Heart right ventricle (tissue), 16 donors: Measurements from ENCODE around the gene IPCEF1. TPM values are rescaled to one million over a fixed set of nuclear protein-coding genes. Genes with fewer than 3 reads are reported as not detected.
A peak's percentile ranks its signal among the peaks of the same experiment; 100 is the strongest.

Experiments
- ATAC-seq, 8 donors: fragments of 200-7000 bp; cut with Tn5 transposase; one replicate each; pipeline ENCODE4 v1.9.1; 2020; ENCODE audit warnings: mild to moderate bottlenecking in 8 of 8, moderate library complexity in 8 of 8, moderate number of reproducible peaks in 1 of 8
- DNase-seq, 2 donors: peaks; one replicate each; pipeline ENCODE4 v3.0.0-alpha.2; 2020
- H3K27ac ChIP-seq, 10 donors: fragments of 200-600 bp; sonication (generic) in 2 of 10; one replicate each; pipeline versions ENCODE4 v1.5.0 to v1.8.0; 2020 to 2022; ENCODE audit warnings: mild to moderate bottlenecking in 3 of 10
- H3K27me3 ChIP-seq, 7 donors: fragments of 200-600 bp; one replicate each; pipeline ENCODE4 v1.8.0; 2021 to 2022; ENCODE audit warnings: mild to moderate bottlenecking in 2 of 7
- H3K36me3 ChIP-seq, 9 donors: fragments of 200-600 bp; sonication (generic) in 1 of 9; one replicate each; pipeline versions ENCODE4 v1.5.0 to v1.8.0; 2020 to 2022; ENCODE audit warnings: mild to moderate bottlenecking in 2 of 9
- H3K4me1 ChIP-seq, 9 donors: fragments of 200-600 bp; sonication (generic) in 1 of 9; one replicate each; pipeline versions ENCODE4 v1.5.0 to v1.8.0; 2020 to 2022; ENCODE audit warnings: mild to moderate bottlenecking in 4 of 9
- H3K4me3 ChIP-seq, 10 donors: fragments of 200-600 bp; sonication (generic) in 2 of 10; one replicate each; pipeline versions ENCODE4 v1.5.0 to v1.8.0; 2020 to 2022; ENCODE audit warnings: mild to moderate bottlenecking in 7 of 10, moderate library complexity in 2 of 10
- H3K9me3 ChIP-seq, 11 donors: fragments of 200-600 bp in 10 of 11; sonication (generic) in 2 of 11; one replicate each; pipeline versions ENCODE4 v1.5.0 to v1.8.0; 2013 to 2022; ENCODE audit warnings: mild to moderate bottlenecking in 2 of 11, control low read depth in 1 of 11, moderate library complexity in 1 of 11
- CTCF ChIP-seq, 9 donors: fragments of 200-600 bp; sonication (generic) in 2 of 9; IDR thresholded peaks; one replicate each; pipeline versions ENCODE4 v1.5.0 to v1.8.0; 2021 to 2022; ENCODE audit warnings: antibody characterized with exemption in 9 of 9, mild to moderate bottlenecking in 5 of 9, moderate library complexity in 1 of 9
- WGBS, 2 donors: extraction: QIAGEN DNeasy Blood & Tissue Kit; methylation state at CpG; one replicate each; pipeline ENCODE4 v1.1.7; 2013; ENCODE audit warnings: inconsistent platforms in 1 of 2; 5-methylcytosine and 5-hydroxymethylcytosine counted together
- intact Hi-C, 10 donors: fragments of 100-400 bp; cut with DNase I; formaldehyde crosslinking; loops; one replicate each; pipeline versions ENCODE4 v1.11.1 to v1.14.2; 2022
- polyA plus RNA-seq, 2 donors: library from polyadenylated mRNA; stranded (reverse); fragments of 200-250 nt; gene quantifications; one replicate each; pipeline ENCODE4 v1.2.3, GENCODE V29; 2013
- total RNA-seq, 10 donors: library from RNA; stranded (reverse); fragmentation: NEBNext Ultra II Directional in 3 of 10; extraction: Animal tissue kit (Norgen Biotek cat#: 25700) in 3 of 10; gene quantifications; one replicate each; pipeline versions ENCODE4 v1.2.1 to v1.2.4, GENCODE V29; 2021 to 2023
- donor health status: Arrhythmogenic right ventricular cardiomyopathy.
- donor health status: ischemic (EF 13 %, LVEDD 7.1; RV severe dilation, severe dysfunction).
- donor health status: healthy with polysubstance abuse.
- donor health status: DM: no; HTN: yes; CAD: no.
- donor health status: DM: no; HTN: no; CAD: no.
- donor health status: ischemic (EF 25% LVEDD 6.9; RV normal size, moderate dysfunction).
- donor health status: ischemic (EF 25% LVEDD 5.7; RV mildly dilated, moderate dysfunction).
- donor health status: healthy.
- donor health status: DM: yes; HTN: yes; CAD: no.
- donor health status: Ischemic cardiomyopathy.
- donor health status: ischemic (EF 35%, LVEDD 5.7; RV mildly dilated, moderate dysfunction).
- donor health status: nonischemic (EF 11% LVEDD 7.7; RV severe dilation, severe dysfunction).
- donor health status: DM: yes; HTN: yes; CAD: no.
- donor health status: PGD.
- donor health status: ischemic (EF 29% LVEDD 5.4; RV normal size, mild dysfunction).
- donor health status: nonischemic (EF 23%, LVEDD 6.1; RV moderate dilation, normal function).

Gene IPCEF1
- total and polyA plus RNA-seq, 12 donors, result 0.06 to 5.0 (median 1.4) TPM

- intact Hi-C loops, result loop anchor here in 1 of 10 donors (10.0 kb wide), 1 partner anchor 92 kb away; no protein-coding TSS in a partner anchor
- peak in 1 of 2 donors; percentile 9 for DNase-seq
- H3K4me3 ChIP-seq, result no peak overlapping the region
- TF ChIP-seq CTCF (IDR thresholded peaks at IDR 0.05), result no peak
- H3K27me3 ChIP-seq, result no peaks in the 10 kb centered on the region
- 55 to 70% methylated on average over 1 of the region's 1 CpG for WGBS, 2 donors
- peaks cover 0 to 12% (median 0%) of the 10 kb centered on the region in 11 donors for H3K9me3 ChIP-seq
- H3K36me3 ChIP-seq, result no peaks in the 10 kb centered on the region
- H3K4me1 ChIP-seq, result peaks cover 0 to 36% (median 0%) of the 10 kb centered on the region in 9 donors
- peak overlapping the region in 1 of 10 donors; percentile 31 for H3K27ac ChIP-seq
- ATAC-seq, result peak in 6 of 8 donors; percentile 45 to 79 (median 66)
Observed at GRCh38 chr6:154257067-154257466, 99.5 kb downstream of the IPCEF1 start.

- DNase-seq (no peak), ATAC-seq (no peak)
- Histone ChIP-seq H3K4me3 (no peak overlapping the region), H3K36me3 (no peaks in the 10 kb centered on the region), H3K9me3 (peaks cover 0 to 12% (median 0%) of the 10 kb centered on the region in 11 donors), H3K4me1 (peaks cover 0 to 52% (median 0%) of the 10 kb centered on the region in 9 donors), H3K27me3 (no peaks in the 10 kb centered on the region), H3K27ac (no peak overlapping the region)
- 68 to 69% methylated on average over 3 of the region's 3 CpGs for WGBS, 2 donors
- intact Hi-C loops, result loop anchor here in 1 of 10 donors (10.0 kb wide), 1 partner anchor 88 kb away; no protein-coding TSS in a partner anchor
- TF ChIP-seq CTCF (IDR thresholded peaks at IDR 0.05), result no peak
Observed at GRCh38 chr6:154252678-154253077, 103.9 kb downstream of the IPCEF1 start.

GRCh38 chr6:154251116-154251515 is 105.5 kb downstream of the IPCEF1 start:
- no peak overlapping the region for H3K4me3 ChIP-seq
- H3K9me3 ChIP-seq, result peaks cover 0 to 12% (median 0%) of the 10 kb centered on the region in 11 donors
- WGBS, 2 donors, result 72 to 78% methylated on average over 4 of the region's 4 CpGs
- no peak overlapping the region for H3K27ac ChIP-seq
- DNase-seq (no peak), ATAC-seq (no peak)
- no peak for TF ChIP-seq CTCF (IDR thresholded peaks at IDR 0.05)
- intact Hi-C loops, result loop anchor here in 1 of 10 donors (10.0 kb wide), 1 partner anchor 86 kb away; no protein-coding TSS in a partner anchor
- H3K27me3 ChIP-seq, result no peaks in the 10 kb centered on the region
- H3K36me3 ChIP-seq, result no peaks in the 10 kb centered on the region
- peaks cover 0 to 50% (median 0%) of the 10 kb centered on the region in 9 donors for H3K4me1 ChIP-seq

- 83 to 85% methylated on average over 8 of the region's 8 CpGs for WGBS, 2 donors
- DNase-seq (no peak), ATAC-seq (no peak)
- no peak for TF ChIP-seq CTCF (IDR thresholded peaks at IDR 0.05)
- Histone ChIP-seq H3K27ac (peak overlapping the region in 1 of 10 donors; percentile 83), H3K4me3 (peak overlapping the region in 1 of 10 donors; percentile 10), H3K4me1 (peaks cover 0 to 50% (median 0%) of the 10 kb centered on the region in 9 donors), H3K36me3 (no peaks in the 10 kb centered on the region), H3K9me3 (peaks cover 0 to 3% (median 0%) of the 10 kb centered on the region in 11 donors), H3K27me3 (no peaks in the 10 kb centered on the region)
- intact Hi-C loops, result loop anchor here in 1 of 10 donors (10.0 kb wide), 1 partner anchor 85 kb away; no protein-coding TSS in a partner anchor
Observed at GRCh38 chr6:154249499-154250298, 106.9 kb downstream of the IPCEF1 start.
